Measurements from ENCODE around the gene AQP7.

- TF ChIP-seq CTCF (IDR thresholded peaks at IDR 0.05) (peak; percentile 36), EZH2 (IDR thresholded peaks at IDR 0.05; ENCODE audit: borderline replicate concordance, insufficient read depth, low read depth, low read length, poor library complexity, severe bottlenecking) (no peak)
Observed at GRCh38 chr9:33446946-33447798, 44.8 kb upstream of the AQP7 start, which contains the start of gene AQP3.

Data from B cell (primary cell).